Spleen (tissue), 7 donors: ENCODE results near the gene MAST2.

Experiments used
- POLR2A ChIP-seq, 3 donors: fragments of 450-650 bp; IDR thresholded peaks; one replicate each; pipeline ENCODE4 v1.5.1; 2017; ENCODE audit warnings: antibody characterized with exemption in 3 of 3, mild to moderate bottlenecking in 1 of 3
- TF ChIP-seq, protein P1 (sequence below), 11 experiments: fragments of 200-600 bp in 7 of 11; fragments of 450-650 bp in 4 of 11; sonication (generic) in 4 of 11; IDR thresholded peaks in 8 of 11; conservative IDR thresholded peaks in 3 of 11; 1 replicate in 7 of 11; 2 replicates in 4 of 11; pipeline versions ENCODE4 v1.4.0 to v1.8.0; 2016 to 2021; ENCODE audit warnings: antibody characterized with exemption in 11 of 11, inconsistent platforms in 4 of 11, mild to moderate bottlenecking in 1 of 11
- donor health status: DM: no; HTN: no; CAD: no; lungs with moderate emphysema.
- donor health status: DM: no; HTN: no; CAD: no.
- donor health status: DM: no; HTN: no; CAD: no.

DNA sequence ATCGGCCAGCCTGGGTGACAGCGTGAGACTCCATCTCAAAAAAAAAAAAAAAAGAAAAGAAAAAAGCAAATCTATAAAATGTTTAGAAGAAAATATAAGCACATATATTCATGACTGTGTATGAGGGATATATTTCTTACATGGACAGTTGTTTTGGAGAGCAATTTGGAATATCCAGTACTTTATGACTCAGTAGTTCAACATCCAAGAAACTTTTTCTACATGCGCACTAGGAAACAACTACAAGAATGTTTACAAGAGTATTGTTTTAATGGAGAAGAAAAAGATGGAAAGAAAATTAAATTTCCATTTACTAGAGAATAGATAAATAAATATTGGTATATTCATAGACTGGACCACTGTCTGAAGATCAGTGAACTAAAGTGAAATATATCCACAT is 77.5 kb downstream of the MAST2 start:
- TF ChIP-seq, protein P1, sequence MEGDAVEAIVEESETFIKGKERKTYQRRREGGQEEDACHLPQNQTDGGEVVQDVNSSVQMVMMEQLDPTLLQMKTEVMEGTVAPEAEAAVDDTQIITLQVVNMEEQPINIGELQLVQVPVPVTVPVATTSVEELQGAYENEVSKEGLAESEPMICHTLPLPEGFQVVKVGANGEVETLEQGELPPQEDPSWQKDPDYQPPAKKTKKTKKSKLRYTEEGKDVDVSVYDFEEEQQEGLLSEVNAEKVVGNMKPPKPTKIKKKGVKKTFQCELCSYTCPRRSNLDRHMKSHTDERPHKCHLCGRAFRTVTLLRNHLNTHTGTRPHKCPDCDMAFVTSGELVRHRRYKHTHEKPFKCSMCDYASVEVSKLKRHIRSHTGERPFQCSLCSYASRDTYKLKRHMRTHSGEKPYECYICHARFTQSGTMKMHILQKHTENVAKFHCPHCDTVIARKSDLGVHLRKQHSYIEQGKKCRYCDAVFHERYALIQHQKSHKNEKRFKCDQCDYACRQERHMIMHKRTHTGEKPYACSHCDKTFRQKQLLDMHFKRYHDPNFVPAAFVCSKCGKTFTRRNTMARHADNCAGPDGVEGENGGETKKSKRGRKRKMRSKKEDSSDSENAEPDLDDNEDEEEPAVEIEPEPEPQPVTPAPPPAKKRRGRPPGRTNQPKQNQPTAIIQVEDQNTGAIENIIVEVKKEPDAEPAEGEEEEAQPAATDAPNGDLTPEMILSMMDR (IDR thresholded peaks at IDR 0.05 in 8 of 11, conservative IDR thresholded peaks at IDR 0.05 in 3 of 11): no peak
- TF ChIP-seq POLR2A (IDR thresholded peaks at IDR 0.05): no peak
